Thyroid gland (tissue), 4 donors: ENCODE results near the gene TOM1L2.

Experiments used
- CTCF ChIP-seq, 6 experiments: fragments of 200-600 bp in 3 of 6; fragments of 450-650 bp in 3 of 6; sonication (generic) in 3 of 6; IDR thresholded peaks; one replicate each; pipeline ENCODE4 v1.5.1; 2016 to 2019; ENCODE audit warnings: antibody characterized with exemption in 6 of 6, mild to moderate bottlenecking in 2 of 6, inconsistent platforms in 1 of 6, moderate library complexity in 1 of 6
- POLR2A ChIP-seq, 2 donors: fragments of 450-650 bp; IDR thresholded peaks; one replicate each; pipeline ENCODE4 v1.6.1; 2017; ENCODE audit warnings: antibody characterized with exemption in 2 of 2, mild to moderate bottlenecking in 2 of 2, moderate library complexity in 1 of 2

- TF ChIP-seq CTCF (IDR thresholded peaks at IDR 0.05), result no peak
- no peak for TF ChIP-seq POLR2A (IDR thresholded peaks at IDR 0.05)
Observed at GRCh38 chr17:17801800-17802481, 170.3 kb downstream of the TOM1L2 start.
